Sigmoid colon (tissue), 4 donors: ENCODE data around the gene SLCO1A2.

Source experiments
- CTCF ChIP-seq, 4 experiments: fragments of 450-650 bp in 3 of 4; fragments of 200-600 bp in 1 of 4; IDR thresholded peaks; one replicate each; pipeline ENCODE4 v1.5.1; 2016 to 2019; ENCODE audit warnings: antibody characterized with exemption in 4 of 4, mild to moderate bottlenecking in 3 of 4, moderate library complexity in 2 of 4
- POLR2A ChIP-seq, 2 donors: fragments of 450-650 bp; IDR thresholded peaks; one replicate each; pipeline ENCODE4 v1.6.1; 2016; ENCODE audit warnings: antibody characterized with exemption in 2 of 2, mild to moderate bottlenecking in 2 of 2, moderate library complexity in 2 of 2
- POLR2AphosphoS5 ChIP-seq, 4 donors: sonication (generic); formaldehyde crosslinking; IDR thresholded peaks; one replicate each; pipeline ENCODE4 v1.6.1; 2017; ENCODE audit warnings: antibody characterized with exemption in 4 of 4

- TF ChIP-seq POLR2A (IDR thresholded peaks at IDR 0.05) (no peak), CTCF (IDR thresholded peaks at IDR 0.05) (no peak), POLR2AphosphoS5 (IDR thresholded peaks at IDR 0.05) (no peak)
Measured at GRCh38 chr12:21324551-21324950, 10.2 kb downstream of the SLCO1A2 start.
